HUES64 (cell line): ENCODE data around the gene RPS19BP1. TPM values are rescaled to one million over a fixed set of nuclear protein-coding genes. Genes with fewer than 3 reads are reported as not detected.
A peak's percentile ranks its signal among the peaks of the same experiment; 100 is the strongest.

ENCODE experiments used
- H3K27ac ChIP-seq: 2 replicates; pipeline ENCODE4 v1.7.0; 2013; ENCODE audit warnings: low read depth, low read length, inconsistent platforms
- H3K27me3 ChIP-seq: 2 replicates; pipeline ENCODE4 v1.6.1; 2013; ENCODE audit warnings: mild to moderate bottlenecking, low read length; ENCODE audit not compliant: insufficient read depth
- H3K36me3 ChIP-seq: 2 replicates; pipeline ENCODE4 v1.6.1; 2013; ENCODE audit warnings: mild to moderate bottlenecking, low read length; ENCODE audit not compliant: insufficient read depth
- H3K4me1 ChIP-seq: 2 replicates; pipeline ENCODE4 v1.6.1; 2013; ENCODE audit warnings: mild to moderate bottlenecking, low read length, moderate library complexity; ENCODE audit not compliant: insufficient read depth
- H3K4me3 ChIP-seq: 2 replicates; pipeline ENCODE4 v1.5.1; 2013; ENCODE audit warnings: mild to moderate bottlenecking, low read length, moderate library complexity
- H3K9ac ChIP-seq: 2 replicates; pipeline ENCODE4 v1.6.1; 2013; ENCODE audit warnings: mild to moderate bottlenecking, low read depth, low read length
- H3K9me3 ChIP-seq: 2 replicates; pipeline ENCODE4 v1.6.1; 2013; ENCODE audit warnings: low read depth, low read length; ENCODE audit not compliant: insufficient read depth
- WGBS: fragments of 150-250, 120-280 bp; methylation state at CpG from one replicate; pipeline ENCODE4 v1.1.7; 2013; ENCODE audit warnings: missing lambda C conversion rate; 5-methylcytosine and 5-hydroxymethylcytosine counted together
- polyA plus RNA-seq, 2 experiments: library from polyadenylated mRNA; stranded (reverse); fragments of 50-300 nt; gene quantifications; one replicate each; pipeline ENCODE4 v1.2.3, GENCODE V29; 2013

RPS19BP1 gene
- 99.3 TPM for polyA plus RNA-seq (2013, experiment 1 of 2)
- polyA plus RNA-seq (2013, experiment 2 of 2) = 85.9 TPM

- H3K9me3 ChIP-seq = no peaks in the 10 kb centered on the region
- WGBS = under 1% methylated on average over 67 of the region's 67 CpGs
- H3K27me3 ChIP-seq = no peaks in the 10 kb centered on the region
- peaks cover 36% of the 10 kb centered on the region for H3K4me1 ChIP-seq
- H3K36me3 ChIP-seq = peaks cover 27% of the 10 kb centered on the region
- peak within 1 kb of the TSS; percentile 79 for H3K27ac ChIP-seq
- peak within 1 kb of the TSS; percentile 94 for H3K4me3 ChIP-seq
- peak within 1 kb of the TSS; percentile 87 for H3K9ac ChIP-seq
Observed at GRCh38 chr22:39532215-39533073, at the start of gene RPS19BP1. TSS of gene RPS19BP1 (minus strand) at chr22:39532748. CDS start at chr22:39532738, 10 bp downstream.

- Histone ChIP-seq H3K27me3 (no peaks in the 10 kb centered on the region), H3K4me3 (no peak overlapping the region), H3K27ac (no peak overlapping the region), H3K9ac (no peak overlapping the region), H3K4me1 (0 out of 2 replicates have a peak, but pooled peaks cover 5% of the 10 kb centered on the region), H3K36me3 (no peaks in the 10 kb centered on the region), H3K9me3 (no peaks in the 10 kb centered on the region)
- 94% methylated on average over 8 of the region's 8 CpGs for WGBS
Observed at GRCh38 chr22:39581303-39581702, 48.8 kb upstream of the RPS19BP1 start.

- H3K4me3 ChIP-seq = no peak overlapping the region
- H3K27me3 ChIP-seq = no peaks in the 10 kb centered on the region
- 96% methylated on average over 6 of the region's 6 CpGs for WGBS
Observed at GRCh38 chr22:39580795-39581194, 48.2 kb upstream of the RPS19BP1 start.

GRCh38 chr22:39580006-39580441 lies 47.5 kb upstream of the RPS19BP1 start:
- Histone ChIP-seq H3K9ac (no peak overlapping the region), H3K9me3 (no peaks in the 10 kb centered on the region), H3K36me3 (no peaks in the 10 kb centered on the region), H3K4me1 (0 out of 2 replicates have a peak, but pooled peaks cover 5% of the 10 kb centered on the region), H3K4me3 (no peak overlapping the region), H3K27me3 (no peaks in the 10 kb centered on the region), H3K27ac (no peak overlapping the region)
- WGBS = 83% methylated on average over 5 of the region's 5 CpGs

More at GRCh38 chr22:39580795-39581194, 48.2 kb upstream of the RPS19BP1 start:
- H3K9ac ChIP-seq = no peak overlapping the region
- no peaks in the 10 kb centered on the region for H3K36me3 ChIP-seq
- 0 out of 2 replicates have a peak, but pooled peaks cover 5% of the 10 kb centered on the region for H3K4me1 ChIP-seq
- no peak overlapping the region for H3K27ac ChIP-seq
- H3K9me3 ChIP-seq = no peaks in the 10 kb centered on the region

GRCh38 chr22:39577900-39578299 lies 45.4 kb upstream of the RPS19BP1 start:
- Histone ChIP-seq H3K27me3 (no peaks in the 10 kb centered on the region), H3K9me3 (no peaks in the 10 kb centered on the region), H3K4me1 (0 out of 2 replicates have a peak, but pooled peaks cover 5% of the 10 kb centered on the region), H3K27ac (no peak overlapping the region), H3K36me3 (no peaks in the 10 kb centered on the region), H3K9ac (no peak overlapping the region), H3K4me3 (no peak overlapping the region)
- 92% methylated on average over 7 of the region's 7 CpGs for WGBS

DNA sequence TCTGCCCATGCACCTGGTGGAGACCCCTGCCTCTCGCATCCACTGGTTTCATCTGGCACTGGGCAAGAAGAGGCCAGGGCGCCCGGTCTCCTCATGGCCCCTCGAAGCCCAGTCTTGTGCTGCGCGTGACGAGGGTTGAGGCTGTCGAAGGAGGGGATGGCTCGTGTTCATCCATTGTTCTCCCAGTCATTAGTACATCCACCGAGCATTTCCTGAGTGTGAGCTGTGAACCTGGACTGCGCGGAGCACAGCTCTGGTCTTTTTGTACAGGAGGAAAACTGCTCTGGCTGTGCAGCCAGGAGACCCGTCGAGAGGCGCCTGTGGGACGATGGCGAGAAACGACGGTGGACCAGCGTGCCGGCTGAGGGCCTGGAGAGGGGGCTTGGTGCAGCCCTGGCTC lies 44.8 kb upstream of the RPS19BP1 start:
- Histone ChIP-seq H3K36me3 (no peaks in the 10 kb centered on the region), H3K9ac (no peak overlapping the region), H3K27ac (no peak overlapping the region), H3K4me3 (no peak overlapping the region), H3K9me3 (no peaks in the 10 kb centered on the region), H3K4me1 (0 out of 2 replicates have a peak, but pooled peaks cover 5% of the 10 kb centered on the region), H3K27me3 (no peaks in the 10 kb centered on the region)
- 95% methylated on average over 21 of the region's 21 CpGs for WGBS

- H3K4me3 ChIP-seq = no peak overlapping the region
- no peak overlapping the region for H3K27ac ChIP-seq
- WGBS = 97% methylated on average over 4 of the region's 4 CpGs
- no peaks in the 10 kb centered on the region for H3K9me3 ChIP-seq
- H3K27me3 ChIP-seq = no peaks in the 10 kb centered on the region
- no peaks in the 10 kb centered on the region for H3K36me3 ChIP-seq
- H3K4me1 ChIP-seq = 0 out of 2 replicates have a peak, but pooled peaks cover 5% of the 10 kb centered on the region
- no peak overlapping the region for H3K9ac ChIP-seq
Observed at GRCh38 chr22:39576027-39576426, 43.5 kb upstream of the RPS19BP1 start.

DNA sequence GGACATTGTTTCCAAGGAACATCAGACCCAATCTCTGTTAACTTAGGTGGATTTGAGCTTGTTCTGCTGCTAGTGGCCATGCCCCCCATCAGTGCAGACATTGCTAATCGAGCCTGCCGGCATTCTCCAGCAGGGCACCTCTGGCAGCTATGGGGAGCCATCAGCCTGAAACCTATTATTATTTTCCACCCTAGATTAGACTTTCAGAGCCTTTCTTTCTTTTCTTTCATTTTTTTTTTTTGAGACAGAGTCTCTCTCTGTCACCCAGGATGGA lies 42.9 kb upstream of the RPS19BP1 start:
- H3K4me1 ChIP-seq = 0 out of 2 replicates have a peak, but pooled peaks cover 5% of the 10 kb centered on the region
- H3K9me3 ChIP-seq = no peaks in the 10 kb centered on the region
- no peaks in the 10 kb centered on the region for H3K36me3 ChIP-seq
- WGBS = 94% methylated on average over 2 of the region's 2 CpGs
- no peak overlapping the region for H3K9ac ChIP-seq
- no peaks in the 10 kb centered on the region for H3K27me3 ChIP-seq
- H3K27ac ChIP-seq = no peak overlapping the region
- H3K4me3 ChIP-seq = no peak overlapping the region

DNA sequence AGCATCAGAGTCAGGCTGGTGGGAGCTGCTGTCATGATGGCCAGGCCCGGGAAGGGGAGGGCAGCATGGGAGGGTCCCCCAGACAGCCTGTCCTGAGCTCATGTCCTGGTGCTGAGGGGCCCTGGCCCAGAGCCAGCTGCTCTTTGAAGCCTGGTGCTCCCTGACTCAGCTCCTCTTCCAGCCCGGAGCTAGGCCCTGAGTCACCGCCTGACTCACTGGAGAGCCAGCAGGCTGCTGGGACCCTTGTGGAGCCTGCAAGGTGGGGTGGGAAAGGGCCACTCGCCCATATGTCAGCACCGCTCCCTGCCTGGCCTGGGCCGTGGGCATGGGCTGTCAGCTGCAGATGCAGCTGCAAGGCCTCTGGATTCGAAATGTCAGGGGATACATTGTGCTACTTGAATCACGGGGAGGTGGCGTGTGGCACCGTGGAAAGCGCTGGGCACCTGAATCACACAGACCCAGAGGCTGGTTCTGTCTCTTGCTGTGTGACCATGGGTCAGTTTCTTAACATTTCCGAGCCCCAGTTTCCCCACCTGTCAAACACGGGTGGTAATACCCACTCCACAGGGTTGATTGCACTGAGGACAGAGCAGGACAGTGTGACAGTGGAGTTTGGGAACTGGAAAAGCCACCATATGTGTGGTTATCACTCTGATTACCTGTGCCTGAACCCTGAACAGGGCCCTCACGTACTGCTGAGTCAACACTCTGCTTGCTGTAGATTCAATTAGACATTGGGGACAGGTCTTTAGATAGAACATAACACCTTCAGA lies 42.4 kb upstream of the RPS19BP1 start:
- no peak overlapping the region for H3K27ac ChIP-seq
- 83% methylated on average over 14 of the region's 14 CpGs for WGBS

DNA sequence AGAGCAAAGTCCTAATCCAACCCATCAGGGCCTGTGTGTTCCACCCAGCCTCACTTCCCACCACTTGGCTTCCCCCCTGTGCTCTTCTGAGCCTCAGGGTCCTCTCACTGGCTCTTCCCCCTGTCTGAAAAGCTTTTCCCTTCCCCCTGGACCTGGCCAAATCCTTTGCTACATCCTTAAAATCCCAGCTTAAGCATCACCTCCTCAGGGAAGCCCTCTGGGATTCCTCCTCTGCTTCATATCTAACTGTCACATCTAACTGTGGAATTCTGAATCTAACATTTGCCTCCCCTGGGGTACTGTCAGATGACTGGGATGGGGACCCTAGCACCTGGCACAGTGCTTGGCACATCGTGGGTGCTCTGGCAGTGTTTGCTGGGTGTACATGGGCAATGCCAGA lies 39.0 kb upstream of the RPS19BP1 start:
- H3K36me3 ChIP-seq = no peaks in the 10 kb centered on the region
- no peak overlapping the region for H3K27ac ChIP-seq
- H3K4me3 ChIP-seq = no peak overlapping the region
- H3K4me1 ChIP-seq = peaks cover 3% of the 10 kb centered on the region; the same call in 1 of the 2 replicates
- H3K27me3 ChIP-seq = no peaks in the 10 kb centered on the region
- H3K9ac ChIP-seq = no peak overlapping the region
- H3K9me3 ChIP-seq = no peaks in the 10 kb centered on the region
- 84% methylated on average over 1 of the region's 1 CpG for WGBS

More for the DNA sequence above, 42.4 kb upstream of the RPS19BP1 start:
- Histone ChIP-seq H3K36me3 (no peaks in the 10 kb centered on the region), H3K4me3 (no peak overlapping the region), H3K27me3 (no peaks in the 10 kb centered on the region), H3K4me1 (0 out of 2 replicates have a peak, but pooled peaks cover 3% of the 10 kb centered on the region), H3K9me3 (no peaks in the 10 kb centered on the region), H3K9ac (no peak overlapping the region)

DNA sequence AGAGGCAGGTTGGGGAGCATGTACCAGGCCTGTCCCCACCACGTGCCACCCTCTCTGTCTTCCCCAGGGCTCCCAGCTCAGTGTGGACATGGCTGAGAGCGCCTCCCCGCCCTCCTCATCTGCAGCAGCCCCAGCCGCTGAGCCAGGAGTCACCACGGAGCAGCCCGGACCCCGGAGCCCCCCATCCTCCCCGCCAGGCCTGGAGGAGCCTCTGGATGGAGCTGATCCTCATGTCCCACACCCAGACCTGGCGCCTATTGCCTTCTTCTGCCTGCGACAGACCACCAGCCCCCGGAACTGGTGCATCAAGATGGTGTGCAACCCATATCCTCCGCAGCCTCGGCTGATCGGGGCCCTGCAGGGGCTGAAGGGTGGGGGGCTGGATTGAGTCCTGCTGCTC lies 38.1 kb upstream of the RPS19BP1 start, which contains the start of gene CACNA1I:
Gene CACNA1I, plus strand, starts transcription at position 89 of the 400 bp plus-strand sequence. Its CDS starts 0 bp downstream, at position 89.
- Histone ChIP-seq H3K4me3 (no peak within 1 kb of the TSS), H3K9ac (no peak within 1 kb of the TSS), H3K36me3 (no peaks in the 10 kb centered on the region), H3K4me1 (peaks cover 3% of the 10 kb centered on the region; the same call in 1 of the 2 replicates), H3K27ac (no peak within 1 kb of the TSS), H3K9me3 (no peaks in the 10 kb centered on the region), H3K27me3 (no peaks in the 10 kb centered on the region)
- 91% methylated on average over 14 of the region's 14 CpGs for WGBS
